SK-N-SH treated with all-trans-retinoic acid at 6 μM for 48 hours (cell line): ENCODE measurements around the gene TADA3.

Experiments used
- CSDC2 ChIP-seq: fragments of 250-450 bp; sonication (Bioruptor Pico); IDR thresholded peaks from 2 replicates; pipeline ENCODE4 v1.5.0; 2020; ENCODE audit warnings: mild to moderate bottlenecking, moderate library complexity
- RARB ChIP-seq: fragments of 250-450 bp; sonication (Bioruptor Pico); IDR thresholded peaks from 2 replicates; pipeline ENCODE4 v1.8.0; 2021; ENCODE audit warnings: mild to moderate bottlenecking, moderate library complexity
- ZC3H10 ChIP-seq: fragments of 250-450 bp; sonication (Bioruptor Pico); IDR thresholded peaks from 2 replicates; pipeline ENCODE4 v1.5.1; 2021; ENCODE audit warnings: mild to moderate bottlenecking, moderate library complexity
- ZFP30 ChIP-seq: fragments of 450-650 bp; formaldehyde crosslinking; IDR thresholded peaks from 2 replicates; pipeline ENCODE4 v1.5.0; 2022; ENCODE audit warnings: mild to moderate bottlenecking, moderate library complexity
- ZNF70 ChIP-seq: fragments of 450-650 bp; formaldehyde crosslinking; IDR thresholded peaks from 2 replicates; pipeline ENCODE4 v1.5.0; 2020; ENCODE audit warnings: mild to moderate bottlenecking, moderate library complexity
- TF ChIP-seq, protein P1 (sequence below): fragments of 250-450 bp; sonication (Bioruptor Pico); IDR thresholded peaks from 2 replicates; pipeline ENCODE4 v1.8.0; 2020; ENCODE audit warnings: mild to moderate bottlenecking, moderate library complexity, borderline replicate concordance
- TF ChIP-seq, protein P2 (sequence below): fragments of 250-450 bp; sonication (Bioruptor Pico); IDR thresholded peaks from 2 replicates; pipeline ENCODE4 v1.8.0; 2021; ENCODE audit warnings: low read depth, mild to moderate bottlenecking, moderate library complexity, borderline replicate concordance
- TF ChIP-seq, protein P3 (sequence below): fragments of 250-450 bp; sonication (Bioruptor Pico); IDR thresholded peaks from 2 replicates; pipeline ENCODE4 v1.5.1; 2020; ENCODE audit warnings: low read depth, mild to moderate bottlenecking, moderate library complexity
- TF ChIP-seq, protein P4 (sequence below): fragments of 250-450 bp; sonication (Bioruptor Pico); IDR thresholded peaks from 2 replicates; pipeline ENCODE4 v1.5.1; 2021; ENCODE audit warnings: mild to moderate bottlenecking, moderate library complexity

DNA sequence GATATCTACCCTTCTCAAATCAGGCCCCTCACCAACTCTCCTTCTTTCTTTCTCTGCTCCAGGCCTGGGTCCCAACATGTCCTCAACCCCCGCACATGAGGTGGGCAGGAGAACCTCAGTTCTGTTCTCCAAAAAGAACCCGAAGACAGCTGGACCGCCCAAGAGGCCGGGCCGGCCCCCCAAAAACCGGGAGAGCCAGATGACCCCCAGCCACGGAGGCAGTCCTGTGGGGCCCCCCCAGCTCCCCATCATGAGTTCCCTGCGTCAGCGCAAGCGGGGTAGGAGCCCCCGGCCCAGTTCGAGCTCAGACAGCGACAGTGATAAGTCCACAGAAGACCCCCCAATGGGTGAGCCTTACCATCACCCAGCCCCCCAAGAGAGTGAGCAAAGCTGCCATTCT lies 48.1 kb downstream of the TADA3 start:
- TF ChIP-seq, protein P1, sequence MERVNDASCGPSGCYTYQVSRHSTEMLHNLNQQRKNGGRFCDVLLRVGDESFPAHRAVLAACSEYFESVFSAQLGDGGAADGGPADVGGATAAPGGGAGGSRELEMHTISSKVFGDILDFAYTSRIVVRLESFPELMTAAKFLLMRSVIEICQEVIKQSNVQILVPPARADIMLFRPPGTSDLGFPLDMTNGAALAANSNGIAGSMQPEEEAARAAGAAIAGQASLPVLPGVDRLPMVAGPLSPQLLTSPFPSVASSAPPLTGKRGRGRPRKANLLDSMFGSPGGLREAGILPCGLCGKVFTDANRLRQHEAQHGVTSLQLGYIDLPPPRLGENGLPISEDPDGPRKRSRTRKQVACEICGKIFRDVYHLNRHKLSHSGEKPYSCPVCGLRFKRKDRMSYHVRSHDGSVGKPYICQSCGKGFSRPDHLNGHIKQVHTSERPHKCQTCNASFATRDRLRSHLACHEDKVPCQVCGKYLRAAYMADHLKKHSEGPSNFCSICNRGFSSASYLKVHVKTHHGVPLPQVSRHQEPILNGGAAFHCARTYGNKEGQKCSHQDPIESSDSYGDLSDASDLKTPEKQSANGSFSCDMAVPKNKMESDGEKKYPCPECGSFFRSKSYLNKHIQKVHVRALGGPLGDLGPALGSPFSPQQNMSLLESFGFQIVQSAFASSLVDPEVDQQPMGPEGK (CRISPR knock-in tag), result no peak
- TF ChIP-seq, protein P2, sequence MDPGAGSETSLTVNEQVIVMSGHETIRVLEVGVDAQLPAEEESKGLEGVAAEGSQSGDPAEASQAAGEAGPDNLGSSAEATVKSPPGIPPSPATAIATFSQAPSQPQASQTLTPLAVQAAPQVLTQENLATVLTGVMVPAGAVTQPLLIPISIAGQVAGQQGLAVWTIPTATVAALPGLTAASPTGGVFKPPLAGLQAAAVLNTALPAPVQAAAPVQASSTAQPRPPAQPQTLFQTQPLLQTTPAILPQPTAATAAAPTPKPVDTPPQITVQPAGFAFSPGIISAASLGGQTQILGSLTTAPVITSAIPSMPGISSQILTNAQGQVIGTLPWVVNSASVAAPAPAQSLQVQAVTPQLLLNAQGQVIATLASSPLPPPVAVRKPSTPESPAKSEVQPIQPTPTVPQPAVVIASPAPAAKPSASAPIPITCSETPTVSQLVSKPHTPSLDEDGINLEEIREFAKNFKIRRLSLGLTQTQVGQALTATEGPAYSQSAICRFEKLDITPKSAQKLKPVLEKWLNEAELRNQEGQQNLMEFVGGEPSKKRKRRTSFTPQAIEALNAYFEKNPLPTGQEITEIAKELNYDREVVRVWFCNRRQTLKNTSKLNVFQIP (CRISPR knock-in tag), result no peak
- TF ChIP-seq CSDC2 (CRISPR knock-in tag) (no peak), ZFP30 (no peak), ZNF70 (no peak), RARB (no peak), ZC3H10 (no peak)
- TF ChIP-seq, protein P3, sequence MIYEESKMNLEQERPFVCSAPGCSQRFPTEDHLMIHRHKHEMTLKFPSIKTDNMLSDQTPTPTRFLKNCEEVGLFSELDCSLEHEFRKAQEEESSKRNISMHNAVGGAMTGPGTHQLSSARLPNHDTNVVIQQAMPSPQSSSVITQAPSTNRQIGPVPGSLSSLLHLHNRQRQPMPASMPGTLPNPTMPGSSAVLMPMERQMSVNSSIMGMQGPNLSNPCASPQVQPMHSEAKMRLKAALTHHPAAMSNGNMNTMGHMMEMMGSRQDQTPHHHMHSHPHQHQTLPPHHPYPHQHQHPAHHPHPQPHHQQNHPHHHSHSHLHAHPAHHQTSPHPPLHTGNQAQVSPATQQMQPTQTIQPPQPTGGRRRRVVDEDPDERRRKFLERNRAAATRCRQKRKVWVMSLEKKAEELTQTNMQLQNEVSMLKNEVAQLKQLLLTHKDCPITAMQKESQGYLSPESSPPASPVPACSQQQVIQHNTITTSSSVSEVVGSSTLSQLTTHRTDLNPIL (CRISPR knock-in tag), result no peak
- TF ChIP-seq, protein P4, sequence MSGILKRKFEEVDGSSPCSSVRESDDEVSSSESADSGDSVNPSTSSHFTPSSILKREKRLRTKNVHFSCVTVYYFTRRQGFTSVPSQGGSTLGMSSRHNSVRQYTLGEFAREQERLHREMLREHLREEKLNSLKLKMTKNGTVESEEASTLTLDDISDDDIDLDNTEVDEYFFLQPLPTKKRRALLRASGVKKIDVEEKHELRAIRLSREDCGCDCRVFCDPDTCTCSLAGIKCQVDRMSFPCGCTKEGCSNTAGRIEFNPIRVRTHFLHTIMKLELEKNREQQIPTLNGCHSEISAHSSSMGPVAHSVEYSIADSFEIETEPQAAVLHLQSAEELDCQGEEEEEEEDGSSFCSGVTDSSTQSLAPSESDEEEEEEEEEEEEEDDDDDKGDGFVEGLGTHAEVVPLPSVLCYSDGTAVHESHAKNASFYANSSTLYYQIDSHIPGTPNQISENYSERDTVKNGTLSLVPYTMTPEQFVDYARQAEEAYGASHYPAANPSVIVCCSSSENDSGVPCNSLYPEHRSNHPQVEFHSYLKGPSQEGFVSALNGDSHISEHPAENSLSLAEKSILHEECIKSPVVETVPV (CRISPR knock-in tag), result no peak
